Measurements from ENCODE around the gene HIP1R. TPM values are rescaled to one million over a fixed set of nuclear protein-coding genes. Genes with fewer than 3 reads are reported as not detected.

HIP1R gene
- total RNA-seq, 4 donors from 2014 or later: 162 to 289 (median 200) TPM

DNA sequence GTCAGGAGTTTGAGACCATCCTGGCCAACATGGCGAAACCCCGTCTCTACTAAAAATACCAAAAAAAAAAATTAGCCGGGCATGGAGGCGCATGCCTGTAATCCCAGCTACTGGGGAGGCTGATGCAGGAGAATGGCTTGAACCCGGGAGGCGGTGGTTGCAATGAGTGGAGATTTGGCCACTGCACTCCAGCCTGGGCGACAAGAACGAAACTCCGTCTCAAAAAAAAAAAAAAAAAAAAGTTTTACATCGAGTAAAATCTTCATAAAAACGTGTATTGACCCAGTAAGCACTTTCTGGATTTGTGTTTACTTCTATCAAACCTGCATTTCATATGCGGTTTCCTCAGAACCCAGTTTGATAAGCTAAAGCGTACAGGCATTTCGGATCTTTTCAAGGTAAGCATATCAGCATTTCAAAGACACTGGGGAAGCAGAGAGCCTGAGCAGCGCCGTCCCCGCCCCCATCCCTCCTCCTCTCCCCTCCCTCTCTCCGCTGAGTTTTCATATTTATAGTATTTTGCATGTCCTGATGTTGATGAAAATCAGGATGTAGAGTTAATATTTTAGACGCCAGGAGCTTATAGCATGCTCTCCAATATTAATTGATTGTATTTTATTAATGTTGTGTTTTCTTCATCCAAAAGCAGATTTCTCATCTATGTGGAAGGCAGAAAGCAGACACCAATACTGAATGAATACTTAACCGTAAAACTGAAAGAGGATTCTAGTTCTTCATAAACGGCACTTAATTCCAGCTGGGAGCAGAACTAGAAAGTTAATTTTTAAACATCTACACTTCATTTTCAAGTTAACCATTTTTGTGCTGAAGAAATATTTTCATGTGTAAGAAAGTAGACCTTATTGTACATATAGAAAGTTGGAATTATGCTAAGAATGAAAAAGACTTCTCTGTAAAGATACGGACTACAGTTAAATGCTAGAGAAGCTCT lies 9.2 kb upstream of the HIP1R start:
- Histone ChIP-seq H3K27me3 (no peaks in the 10 kb centered on the region), H3K36me3 (no peaks in the 10 kb centered on the region), H3K4me1 (peaks cover 10% of the 10 kb centered on the region), H3K4me3 (peak overlapping the region; percentile 23), H3K9me3 (no peaks in the 10 kb centered on the region), H3K27ac (no peak overlapping the region)
- no peak for DNase-seq (ENCODE audit: low spot score in 2 of 2)
- 24% methylated on average over 22 of the region's 22 CpGs for WGBS
- no peak for TF ChIP-seq POLR2A (IDR thresholded peaks at IDR 0.05)
- TF ChIP-seq POLR2AphosphoS5 (IDR thresholded peaks at IDR 0.05): no peak
- TF ChIP-seq EP300 (IDR thresholded peaks at IDR 0.05): no peak
- TF ChIP-seq, protein P1, sequence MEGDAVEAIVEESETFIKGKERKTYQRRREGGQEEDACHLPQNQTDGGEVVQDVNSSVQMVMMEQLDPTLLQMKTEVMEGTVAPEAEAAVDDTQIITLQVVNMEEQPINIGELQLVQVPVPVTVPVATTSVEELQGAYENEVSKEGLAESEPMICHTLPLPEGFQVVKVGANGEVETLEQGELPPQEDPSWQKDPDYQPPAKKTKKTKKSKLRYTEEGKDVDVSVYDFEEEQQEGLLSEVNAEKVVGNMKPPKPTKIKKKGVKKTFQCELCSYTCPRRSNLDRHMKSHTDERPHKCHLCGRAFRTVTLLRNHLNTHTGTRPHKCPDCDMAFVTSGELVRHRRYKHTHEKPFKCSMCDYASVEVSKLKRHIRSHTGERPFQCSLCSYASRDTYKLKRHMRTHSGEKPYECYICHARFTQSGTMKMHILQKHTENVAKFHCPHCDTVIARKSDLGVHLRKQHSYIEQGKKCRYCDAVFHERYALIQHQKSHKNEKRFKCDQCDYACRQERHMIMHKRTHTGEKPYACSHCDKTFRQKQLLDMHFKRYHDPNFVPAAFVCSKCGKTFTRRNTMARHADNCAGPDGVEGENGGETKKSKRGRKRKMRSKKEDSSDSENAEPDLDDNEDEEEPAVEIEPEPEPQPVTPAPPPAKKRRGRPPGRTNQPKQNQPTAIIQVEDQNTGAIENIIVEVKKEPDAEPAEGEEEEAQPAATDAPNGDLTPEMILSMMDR (IDR thresholded peaks at IDR 0.05): no peak

DNA sequence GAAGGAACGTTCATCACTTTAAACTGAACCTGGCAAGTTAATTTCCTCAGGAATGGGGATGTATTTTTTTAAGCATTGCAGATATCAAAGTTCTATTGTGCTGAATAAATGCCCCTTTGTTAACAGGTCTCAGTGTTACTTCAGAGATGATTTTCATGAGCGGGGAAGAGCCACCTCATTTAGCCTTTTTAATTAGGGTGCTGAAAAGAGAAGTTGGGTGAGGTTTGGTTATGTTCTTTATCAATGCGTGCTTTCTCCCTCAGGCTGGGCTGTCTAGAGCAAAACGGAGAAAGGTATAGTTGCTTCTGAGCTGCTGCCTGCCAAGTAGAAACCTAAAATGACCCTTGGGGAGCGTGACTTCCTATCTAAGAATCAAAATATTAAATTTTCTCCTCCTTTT lies 8.0 kb upstream of the HIP1R start:
- Histone ChIP-seq H3K4me1 (peaks cover 10% of the 10 kb centered on the region), H3K4me3 (no peak overlapping the region), H3K36me3 (no peaks in the 10 kb centered on the region), H3K27ac (no peak overlapping the region), H3K9me3 (no peaks in the 10 kb centered on the region), H3K27me3 (no peaks in the 10 kb centered on the region)
- DNase-seq (ENCODE audit: low spot score in 2 of 2): no peak
- WGBS: 40% methylated on average over 5 of the region's 5 CpGs
- no peak for TF ChIP-seq EP300 (IDR thresholded peaks at IDR 0.05)
- no peak for TF ChIP-seq POLR2A (IDR thresholded peaks at IDR 0.05)

DNA sequence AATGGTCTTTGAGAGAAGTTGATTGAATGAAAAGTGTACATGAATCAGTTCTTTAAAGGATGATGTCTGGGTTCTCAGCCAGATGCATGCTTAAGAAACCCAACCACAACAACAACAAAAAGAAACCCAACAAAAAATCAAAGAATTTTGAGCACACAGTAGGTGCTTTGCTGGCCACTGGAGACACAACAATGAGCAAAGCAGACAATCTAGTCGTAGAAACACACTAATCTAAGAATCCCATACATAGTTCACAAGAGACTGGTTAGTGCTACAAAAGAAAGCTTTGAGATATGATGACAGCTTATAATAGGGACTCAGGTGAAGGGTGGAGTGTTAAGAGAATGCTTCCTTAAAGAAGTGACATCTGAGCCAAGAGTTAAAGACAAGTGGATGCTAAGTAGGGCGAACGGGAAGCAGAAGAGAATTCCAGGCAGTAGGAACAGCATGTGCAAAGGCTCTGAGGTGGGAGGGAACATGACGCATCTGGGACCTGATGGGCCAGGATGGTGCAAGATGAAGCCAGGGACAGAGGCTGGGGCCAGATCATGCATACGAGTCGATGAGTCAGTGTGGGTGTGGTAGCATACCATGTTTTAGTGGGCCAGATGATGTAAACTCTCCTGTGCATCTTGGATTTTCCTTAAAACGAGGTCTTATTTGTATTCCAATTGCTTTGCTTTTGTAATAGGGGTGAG lies 4.6 kb upstream of the HIP1R start:
- no peak for TF ChIP-seq EP300 (IDR thresholded peaks at IDR 0.05)
- peak in 1 of 3 donors; percentile 36 for TF ChIP-seq POLR2AphosphoS5 (IDR thresholded peaks at IDR 0.05)
- Histone ChIP-seq H3K9me3 (no peaks in the 10 kb centered on the region), H3K27me3 (no peaks in the 10 kb centered on the region)

DNA sequence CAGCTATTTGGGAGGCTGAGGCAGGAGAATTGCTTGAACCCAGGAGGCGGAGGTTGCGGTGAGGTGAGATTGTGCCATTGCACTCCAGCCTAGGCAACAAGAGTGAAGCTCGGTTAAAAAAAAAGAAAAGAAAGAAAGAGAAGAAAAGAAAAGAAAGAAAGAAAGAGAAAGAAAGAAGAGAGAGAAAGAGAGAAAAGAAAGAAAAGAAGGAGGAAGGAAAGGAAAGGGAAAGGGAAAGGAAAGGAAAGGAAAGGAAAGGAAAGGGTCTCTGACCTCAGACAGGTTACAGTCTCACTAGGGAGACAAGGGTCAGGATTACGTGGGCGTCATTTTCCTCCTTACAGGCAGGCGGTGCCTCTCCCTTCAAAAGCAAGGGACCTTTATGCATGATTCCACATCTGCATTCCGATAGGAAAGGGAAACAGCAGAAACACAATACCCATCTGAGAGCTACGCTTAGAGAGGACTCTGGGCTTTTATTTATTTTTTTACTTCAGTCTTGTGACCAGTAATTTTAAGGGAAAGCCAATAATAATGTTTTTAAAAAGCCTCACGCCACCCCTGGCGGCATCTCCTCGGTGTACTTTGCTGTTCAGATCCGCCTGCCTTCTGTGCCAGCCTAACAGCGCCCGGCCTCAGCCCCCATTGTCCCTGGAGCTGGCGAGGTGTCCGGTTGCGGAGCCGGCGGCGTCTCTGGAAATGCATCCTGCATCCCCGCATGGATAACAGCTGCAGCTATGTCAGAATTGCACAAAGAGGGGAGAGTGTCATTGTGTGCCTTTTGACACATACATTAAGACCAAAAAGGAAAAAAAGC lies 945 bp upstream of the HIP1R start:
- no peaks in the 10 kb centered on the region for H3K27me3 ChIP-seq
- H3K36me3 ChIP-seq: no peaks in the 10 kb centered on the region
- DNase-seq (ENCODE audit: low spot score in 2 of 2): peak; percentile 74 to 87
- no peak for TF ChIP-seq POLR2AphosphoS5 (IDR thresholded peaks at IDR 0.05)
- no peak for TF ChIP-seq POLR2A (IDR thresholded peaks at IDR 0.05)
- TF ChIP-seq, protein P1 (IDR thresholded peaks at IDR 0.05): no peak
- no peak for TF ChIP-seq EP300 (IDR thresholded peaks at IDR 0.05)
- H3K27ac ChIP-seq: peak overlapping the region; percentile 95
- WGBS: 15% methylated on average over 21 of the region's 21 CpGs
- peaks cover 37% of the 10 kb centered on the region for H3K4me1 ChIP-seq
- peak overlapping the region; percentile 88 for H3K4me3 ChIP-seq
- H3K9me3 ChIP-seq: no peaks in the 10 kb centered on the region

More for the DNA sequence above, 4.6 kb upstream of the HIP1R start:
- Histone ChIP-seq H3K4me1 (peaks cover 22% of the 10 kb centered on the region), H3K27ac (no peak overlapping the region), H3K36me3 (no peaks in the 10 kb centered on the region), H3K4me3 (no peak overlapping the region)
- peak in 1 of 2 donors; percentile 70 for DNase-seq (ENCODE audit: low spot score in 2 of 2)
- 56% methylated on average over 7 of the region's 7 CpGs for WGBS

DNA sequence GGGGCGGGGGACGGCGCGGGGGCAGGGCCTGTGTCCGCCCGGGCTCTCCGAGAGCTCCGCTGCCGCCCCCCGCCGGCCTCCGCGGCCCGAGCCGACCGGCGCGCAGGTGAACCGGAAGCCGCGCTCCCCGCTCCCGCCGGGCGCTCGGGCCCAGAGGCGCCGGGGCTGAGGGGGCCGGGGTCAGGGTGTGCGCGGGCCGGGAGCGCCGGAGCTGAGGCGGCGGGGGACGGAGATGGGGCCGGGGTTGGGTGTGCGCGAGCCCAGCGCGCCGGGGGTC lies 431 bp downstream of the HIP1R start:
- H3K27ac ChIP-seq: peak overlapping the region; percentile 95
- TF ChIP-seq, protein P1 (IDR thresholded peaks at IDR 0.05): no peak
- no peak for TF ChIP-seq POLR2A (IDR thresholded peaks at IDR 0.05)
- no peak for TF ChIP-seq POLR2AphosphoS5 (IDR thresholded peaks at IDR 0.05)
- no peak for TF ChIP-seq EP300 (IDR thresholded peaks at IDR 0.05)
- DNase-seq (ENCODE audit: low spot score in 2 of 2): no peak
- H3K4me1 ChIP-seq: peaks cover 47% of the 10 kb centered on the region
- peak overlapping the region; percentile 88 for H3K4me3 ChIP-seq
- H3K36me3 ChIP-seq: no peaks in the 10 kb centered on the region
- H3K27me3 ChIP-seq: no peaks in the 10 kb centered on the region
- no peaks in the 10 kb centered on the region for H3K9me3 ChIP-seq
- no CpG with 5 or more reads among the region's 43 CpGs for WGBS

Measured in suprapubic skin (tissue), 4 donors.